Peyer's patch (tissue), 4 donors: ENCODE measurements around the gene HSPA12B.

Experiments
- CTCF ChIP-seq, 6 experiments: fragments of 450-650 bp in 4 of 6; fragments of 200-600 bp in 2 of 6; sonication (generic) in 1 of 6; IDR thresholded peaks; one replicate each; pipeline ENCODE4 v1.5.1; 2017 to 2019; ENCODE audit warnings: antibody characterized with exemption in 6 of 6, mild to moderate bottlenecking in 3 of 6, moderate library complexity in 1 of 6
- POLR2A ChIP-seq, 2 donors: fragments of 450-650 bp; IDR thresholded peaks; one replicate each; pipeline ENCODE4 v1.5.1; 2017; ENCODE audit warnings: antibody characterized with exemption in 2 of 2, mild to moderate bottlenecking in 2 of 2, moderate library complexity in 2 of 2

GRCh38 chr20:3739926-3740451 lies 7.5 kb downstream of the HSPA12B start:
- TF ChIP-seq CTCF (IDR thresholded peaks at IDR 0.05) (no peak), POLR2A (IDR thresholded peaks at IDR 0.05) (no peak)
